Umbilical cord (tissue), 2 donors: Measurements from ENCODE around the gene ELOVL6. TPM values are rescaled to one million over a fixed set of nuclear protein-coding genes. Genes with fewer than 3 reads are reported as not detected.
"Not testable (repeated sequence)": the region's sequence is repeated elsewhere in the genome, so short reads cannot be mapped to it uniquely, and the experiment has no call there.

ENCODE experiments used
- DNase-seq: peaks from one replicate; pipeline ENCODE4 v3.0.0-alpha.2; 2015; ENCODE audit warnings: low spot score
- total RNA-seq: library from RNA; depleted of rRNA; stranded (reverse); fragments of >200 nt; gene quantifications from one replicate; pipeline ENCODE4 v1.2.3, GENCODE V29; 2014; ENCODE audit warnings: low replicate concordance; ENCODE audit not compliant: insufficient read depth

Gene ELOVL6
- total RNA-seq, 1 donor from 2014 or later = 7.9 TPM

GRCh38 chr4:110128029-110128428 is 70.4 kb downstream of the ELOVL6 start:
- DNase-seq = no peak

- DNase-seq = no peak
Measured at GRCh38 chr4:110124711-110125110, 73.7 kb downstream of the ELOVL6 start.

- no peak for DNase-seq
Measured at GRCh38 chr4:110122201-110122600, 76.2 kb downstream of the ELOVL6 start.

- DNase-seq = no peak
Measured at GRCh38 chr4:110120506-110120905, 77.9 kb downstream of the ELOVL6 start.

- peak; percentile 38 for DNase-seq
Measured at GRCh38 chr4:110119880-110120279, 78.5 kb downstream of the ELOVL6 start.

GRCh38 chr4:110119337-110119736 is 79.1 kb downstream of the ELOVL6 start:
- peak; percentile 75 for DNase-seq

- no peak for DNase-seq
Measured at GRCh38 chr4:110112056-110112455, 86.4 kb downstream of the ELOVL6 start.

- no peak for DNase-seq
Measured at GRCh38 chr4:110109455-110109854, 89.0 kb downstream of the ELOVL6 start.

GRCh38 chr4:110108960-110109359 is 89.5 kb downstream of the ELOVL6 start:
- DNase-seq = no peak

GRCh38 chr4:110108422-110108821 is 90.0 kb downstream of the ELOVL6 start:
- no peak for DNase-seq

- peak; percentile 55 for DNase-seq
Measured at GRCh38 chr4:110107866-110108265, 90.5 kb downstream of the ELOVL6 start.

GRCh38 chr4:110106931-110107296 is 91.5 kb downstream of the ELOVL6 start:
- peak; percentile 22 for DNase-seq

GRCh38 chr4:110104661-110105060 is 93.8 kb downstream of the ELOVL6 start:
- peak; percentile 9 for DNase-seq

GRCh38 chr4:110099638-110100037 is 98.8 kb downstream of the ELOVL6 start:
- no peak for DNase-seq

GRCh38 chr4:110096405-110096804 is 102.0 kb downstream of the ELOVL6 start:
- DNase-seq = no peak

- no peak for DNase-seq
Measured at GRCh38 chr4:110092646-110093045, 105.8 kb downstream of the ELOVL6 start.

GRCh38 chr4:110091434-110092140 is 106.8 kb downstream of the ELOVL6 start:
- DNase-seq = no peak

- no peak for DNase-seq
Measured at GRCh38 chr4:110088670-110089069, 109.7 kb downstream of the ELOVL6 start.

GRCh38 chr4:110087070-110087708 is 111.2 kb downstream of the ELOVL6 start:
- peak; percentile 44 for DNase-seq

- DNase-seq = no peak
Measured at GRCh38 chr4:110085131-110085530, 113.3 kb downstream of the ELOVL6 start.

GRCh38 chr4:110084154-110084553 is 114.3 kb downstream of the ELOVL6 start:
- DNase-seq = no peak

- DNase-seq = not testable (repeated sequence)
Measured at GRCh38 chr4:110078148-110078547, 120.3 kb downstream of the ELOVL6 start.

GRCh38 chr4:110076828-110077227 is 121.6 kb downstream of the ELOVL6 start:
- not testable (repeated sequence) for DNase-seq
